ENCODE data around the gene DOHH.

Gene DOHH

DNA sequence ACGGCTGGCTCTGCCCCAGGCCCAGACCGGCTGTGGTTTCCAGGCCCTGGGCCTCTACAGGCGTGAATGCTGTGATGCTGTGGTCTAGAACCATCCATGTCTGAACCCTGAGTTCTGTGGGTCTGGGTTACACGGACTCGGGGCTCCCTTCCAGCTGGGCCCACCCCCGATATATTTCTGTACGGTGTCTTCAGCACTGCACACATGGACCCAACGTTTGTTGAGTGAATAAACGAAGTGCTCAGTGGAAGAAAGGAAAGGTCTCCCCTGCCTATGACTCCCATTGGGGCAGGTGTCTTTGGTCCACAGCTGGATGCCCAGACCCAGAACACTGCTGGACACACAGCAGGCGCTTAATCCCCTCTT is 45.2 kb upstream of the DOHH start:
- Histone ChIP-seq H3K27me3 (ENCODE audit: insufficient read depth, low read length) (no peaks in the 10 kb centered on the region), H3K36me3 (ENCODE audit: insufficient read depth, low read length) (peaks cover 34% of the 10 kb centered on the region), H3K27ac (ENCODE audit: low read depth, low read length, poor library complexity, severe bottlenecking) (no peak overlapping the region), H3K4me2 (ENCODE audit: low read length) (no peak overlapping the region), H3K4me1 (ENCODE audit: insufficient read depth, low read length, severe bottlenecking) (peaks cover 9% of the 10 kb centered on the region), H4K20me1 (ENCODE audit: insufficient read depth, low read length) (no peaks in the 10 kb centered on the region), H3K9ac (ENCODE audit: low read length) (no peak overlapping the region), H3K79me2 (ENCODE audit: insufficient read depth, low read length) (no peaks in the 10 kb centered on the region), H3K9me2 (ENCODE audit: low read depth, low read length) (no peaks in the 10 kb centered on the region), H3K4me3 (ENCODE audit: low read depth, low read length, poor library complexity, severe bottlenecking) (no peak overlapping the region), H2AFZ (ENCODE audit: low read length) (no peak overlapping the region), H3K9me3 (ENCODE audit: low read length) (no peaks in the 10 kb centered on the region), H3F3A (ENCODE audit: insufficient read depth, low read length) (no peaks in the 10 kb centered on the region)
- TF ChIP-seq, protein P1, sequence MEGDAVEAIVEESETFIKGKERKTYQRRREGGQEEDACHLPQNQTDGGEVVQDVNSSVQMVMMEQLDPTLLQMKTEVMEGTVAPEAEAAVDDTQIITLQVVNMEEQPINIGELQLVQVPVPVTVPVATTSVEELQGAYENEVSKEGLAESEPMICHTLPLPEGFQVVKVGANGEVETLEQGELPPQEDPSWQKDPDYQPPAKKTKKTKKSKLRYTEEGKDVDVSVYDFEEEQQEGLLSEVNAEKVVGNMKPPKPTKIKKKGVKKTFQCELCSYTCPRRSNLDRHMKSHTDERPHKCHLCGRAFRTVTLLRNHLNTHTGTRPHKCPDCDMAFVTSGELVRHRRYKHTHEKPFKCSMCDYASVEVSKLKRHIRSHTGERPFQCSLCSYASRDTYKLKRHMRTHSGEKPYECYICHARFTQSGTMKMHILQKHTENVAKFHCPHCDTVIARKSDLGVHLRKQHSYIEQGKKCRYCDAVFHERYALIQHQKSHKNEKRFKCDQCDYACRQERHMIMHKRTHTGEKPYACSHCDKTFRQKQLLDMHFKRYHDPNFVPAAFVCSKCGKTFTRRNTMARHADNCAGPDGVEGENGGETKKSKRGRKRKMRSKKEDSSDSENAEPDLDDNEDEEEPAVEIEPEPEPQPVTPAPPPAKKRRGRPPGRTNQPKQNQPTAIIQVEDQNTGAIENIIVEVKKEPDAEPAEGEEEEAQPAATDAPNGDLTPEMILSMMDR (IDR thresholded peaks at IDR 0.05; ENCODE audit: low read length), result no peak
- no peak for TF ChIP-seq EZH2 (IDR thresholded peaks at IDR 0.05; ENCODE audit: borderline replicate concordance, low read length)

DNA sequence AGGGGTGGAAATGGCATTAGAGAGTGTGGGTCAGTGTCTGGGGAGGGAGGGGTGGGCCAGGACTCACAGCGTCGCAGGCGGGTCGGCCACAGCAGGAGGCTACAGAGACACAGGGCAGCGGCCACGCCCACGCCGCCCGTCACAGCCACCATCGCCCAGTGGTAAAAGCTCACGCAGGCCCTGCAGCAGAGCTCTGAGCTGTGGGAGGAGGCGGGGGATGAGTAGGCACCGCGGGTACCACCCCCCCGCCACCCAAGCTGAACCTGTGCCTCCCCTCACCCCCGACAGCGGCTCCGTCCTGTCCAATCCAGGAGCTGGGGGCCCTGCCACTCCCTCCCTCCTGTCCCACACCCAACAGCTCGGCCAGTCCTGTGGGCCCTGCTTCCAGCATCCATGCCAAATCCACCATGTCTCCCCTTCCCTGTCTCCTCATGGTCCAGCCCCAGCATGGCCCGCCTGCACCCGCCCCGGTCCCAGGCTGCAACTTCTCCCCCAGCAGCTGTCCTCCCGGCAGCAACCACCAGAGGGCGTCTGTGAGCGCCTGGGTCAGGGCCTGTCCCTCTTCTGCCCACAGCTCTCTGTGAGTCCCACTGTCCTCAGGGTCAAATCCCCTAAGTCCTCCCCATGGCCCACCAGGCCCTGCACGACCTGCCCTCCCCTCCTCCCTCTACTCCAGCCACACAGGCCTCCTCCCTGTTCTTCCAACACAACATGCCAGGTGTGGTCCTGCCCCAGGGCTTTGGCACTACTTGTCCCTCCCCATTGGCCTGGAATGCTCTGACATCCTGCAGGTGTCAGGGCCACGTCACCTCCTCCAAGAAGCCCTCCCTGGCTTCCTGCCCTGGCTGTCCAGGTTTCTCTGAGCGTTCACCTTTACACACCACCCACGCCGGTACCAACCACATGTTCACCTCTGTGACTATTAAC is 44.5 kb upstream of the DOHH start:
- H3K4me2 ChIP-seq (ENCODE audit: low read length), result peak overlapping the region; percentile 56; the same call in 1 of the 2 replicates
- H3K36me3 ChIP-seq (ENCODE audit: insufficient read depth, low read length), result peaks cover 33% of the 10 kb centered on the region
- H3K9ac ChIP-seq (ENCODE audit: low read length), result no peak overlapping the region; the same call in 1 of the 2 replicates
- H3K9me2 ChIP-seq (ENCODE audit: low read depth, low read length), result no peaks in the 10 kb centered on the region
- H3K79me2 ChIP-seq (ENCODE audit: insufficient read depth, low read length), result no peaks in the 10 kb centered on the region
- H3K9me3 ChIP-seq (ENCODE audit: low read length), result no peaks in the 10 kb centered on the region
- no peak overlapping the region for H2AFZ ChIP-seq (ENCODE audit: low read length)
- no peaks in the 10 kb centered on the region for H4K20me1 ChIP-seq (ENCODE audit: insufficient read depth, low read length)
- H3F3A ChIP-seq (ENCODE audit: insufficient read depth, low read length), result no peaks in the 10 kb centered on the region
- H3K4me3 ChIP-seq (ENCODE audit: low read depth, low read length, poor library complexity, severe bottlenecking), result no peak overlapping the region
- TF ChIP-seq, protein P1 (IDR thresholded peaks at IDR 0.05; ENCODE audit: low read length), result peak; percentile 95
- TF ChIP-seq EZH2 (IDR thresholded peaks at IDR 0.05; ENCODE audit: borderline replicate concordance, low read length), result no peak
- H3K4me1 ChIP-seq (ENCODE audit: insufficient read depth, low read length, severe bottlenecking), result peaks cover 9% of the 10 kb centered on the region
- no peak overlapping the region for H3K27ac ChIP-seq (ENCODE audit: low read depth, low read length, poor library complexity, severe bottlenecking)
- H3K27me3 ChIP-seq (ENCODE audit: insufficient read depth, low read length), result no peaks in the 10 kb centered on the region

- no peak overlapping the region for H2AFZ ChIP-seq (ENCODE audit: low read length)
- H3F3A ChIP-seq (ENCODE audit: insufficient read depth, low read length), result no peaks in the 10 kb centered on the region
- H3K4me1 ChIP-seq (ENCODE audit: insufficient read depth, low read length, severe bottlenecking), result peaks cover 9% of the 10 kb centered on the region
- no peaks in the 10 kb centered on the region for H3K9me3 ChIP-seq (ENCODE audit: low read length)
- no peaks in the 10 kb centered on the region for H3K9me2 ChIP-seq (ENCODE audit: low read depth, low read length)
- no peak overlapping the region for H3K27ac ChIP-seq (ENCODE audit: low read depth, low read length, poor library complexity, severe bottlenecking)
- H3K4me3 ChIP-seq (ENCODE audit: low read depth, low read length, poor library complexity, severe bottlenecking), result no peak overlapping the region
- H4K20me1 ChIP-seq (ENCODE audit: insufficient read depth, low read length), result no peaks in the 10 kb centered on the region
- no peak for TF ChIP-seq EZH2 (IDR thresholded peaks at IDR 0.05; ENCODE audit: borderline replicate concordance, low read length)
- TF ChIP-seq, protein P1 (IDR thresholded peaks at IDR 0.05; ENCODE audit: low read length), result no peak
- no peak overlapping the region for H3K4me2 ChIP-seq (ENCODE audit: low read length)
- no peaks in the 10 kb centered on the region for H3K79me2 ChIP-seq (ENCODE audit: insufficient read depth, low read length)
- no peak overlapping the region; the same call in 1 of the 2 replicates for H3K9ac ChIP-seq (ENCODE audit: low read length)
- no peaks in the 10 kb centered on the region for H3K27me3 ChIP-seq (ENCODE audit: insufficient read depth, low read length)
- peaks cover 36% of the 10 kb centered on the region for H3K36me3 ChIP-seq (ENCODE audit: insufficient read depth, low read length)
These were observed 43.5 kb upstream of the DOHH start for GRCh38 chr19:3544058-3544376.
